Endometrial microvascular endothelial cells (primary cell): ENCODE data around the gene CALHM3. TPM values are rescaled to one million over a fixed set of nuclear protein-coding genes. Genes with fewer than 3 reads are reported as not detected.

Source experiments
- in situ Hi-C: cut with HindIII; loops from 2 replicates; pipeline ENCODE4 v1.10.0; 2017; ENCODE audit warnings: low sequenced_read_pairs, low pct_unique_long_range_greater_than_20kb; ENCODE audit errors: inconsistent ontology term
- total RNA-seq: library from RNA; depleted of rRNA; stranded (reverse); fragments of >200 nt; gene quantifications from one replicate; pipeline ENCODE4 v1.2.3, GENCODE V29; 2015; ENCODE audit errors: inconsistent ontology term

CALHM3 gene
- total RNA-seq, 1 donor from 2014 or later: not detected

GRCh38 chr10:103480521-103480920 lies 1.5 kb upstream of the CALHM3 start:
- in situ Hi-C loops: no loop called here

- in situ Hi-C loops: no loop called here
These were observed 369 bp downstream of the CALHM3 start for GRCh38 chr10:103478671-103479070.

- in situ Hi-C loops: no loop called here
These were observed 2.8 kb downstream of the CALHM3 start for GRCh38 chr10:103476046-103476768.

- in situ Hi-C loops: no loop called here
These were observed 3.6 kb downstream of the CALHM3 start for GRCh38 chr10:103475437-103475836.

GRCh38 chr10:103474077-103474476 lies 5.0 kb downstream of the CALHM3 start:
- in situ Hi-C loops: no loop called here

- in situ Hi-C loops: no loop called here
These were observed 5.8 kb downstream of the CALHM3 start for GRCh38 chr10:103473261-103473671.

GRCh38 chr10:103472005-103472404 lies 7.0 kb downstream of the CALHM3 start:
- in situ Hi-C loops: no loop called here

GRCh38 chr10:103470761-103471653 lies 8.0 kb downstream of the CALHM3 start:
- in situ Hi-C loops: no loop called here

GRCh38 chr10:103469201-103469600 lies 9.8 kb downstream of the CALHM3 start:
- in situ Hi-C loops: no loop called here

- in situ Hi-C loops: no loop called here
These were observed 11.6 kb downstream of the CALHM3 start for GRCh38 chr10:103467406-103467805.

GRCh38 chr10:103466734-103467133 lies 12.3 kb downstream of the CALHM3 start:
- in situ Hi-C loops: no loop called here

GRCh38 chr10:103465411-103466179 lies 13.4 kb downstream of the CALHM3 start:
- in situ Hi-C loops: no loop called here

- in situ Hi-C loops: no loop called here
These were observed 15.5 kb downstream of the CALHM3 start for GRCh38 chr10:103463499-103463898.

- in situ Hi-C loops: no loop called here
These were observed 19.4 kb downstream of the CALHM3 start for GRCh38 chr10:103459615-103460014.

- in situ Hi-C loops: no loop called here
These were observed 20.3 kb downstream of the CALHM3 start, which contains the start of gene CALHM1 for GRCh38 chr10:103458720-103459119. CALHM1 (minus strand) TSS chr10:103458900; CDS start chr10:103458751, 149 bp downstream.

GRCh38 chr10:103457896-103458583 lies 21.0 kb downstream of the CALHM3 start:
- in situ Hi-C loops: no loop called here

- in situ Hi-C loops: no loop called here
These were observed 21.8 kb downstream of the CALHM3 start for GRCh38 chr10:103457176-103457712.

- in situ Hi-C loops: no loop called here
These were observed 22.9 kb downstream of the CALHM3 start for GRCh38 chr10:103456074-103456660.
